Fibroblast of skin of right quadriceps (primary cell): ENCODE measurements around the gene ZNF570.

Experiments
- DNase-seq: peaks from one replicate; pipeline ENCODE4 v3.0.0-alpha.2; 2013

ZNF570 gene

DNA sequence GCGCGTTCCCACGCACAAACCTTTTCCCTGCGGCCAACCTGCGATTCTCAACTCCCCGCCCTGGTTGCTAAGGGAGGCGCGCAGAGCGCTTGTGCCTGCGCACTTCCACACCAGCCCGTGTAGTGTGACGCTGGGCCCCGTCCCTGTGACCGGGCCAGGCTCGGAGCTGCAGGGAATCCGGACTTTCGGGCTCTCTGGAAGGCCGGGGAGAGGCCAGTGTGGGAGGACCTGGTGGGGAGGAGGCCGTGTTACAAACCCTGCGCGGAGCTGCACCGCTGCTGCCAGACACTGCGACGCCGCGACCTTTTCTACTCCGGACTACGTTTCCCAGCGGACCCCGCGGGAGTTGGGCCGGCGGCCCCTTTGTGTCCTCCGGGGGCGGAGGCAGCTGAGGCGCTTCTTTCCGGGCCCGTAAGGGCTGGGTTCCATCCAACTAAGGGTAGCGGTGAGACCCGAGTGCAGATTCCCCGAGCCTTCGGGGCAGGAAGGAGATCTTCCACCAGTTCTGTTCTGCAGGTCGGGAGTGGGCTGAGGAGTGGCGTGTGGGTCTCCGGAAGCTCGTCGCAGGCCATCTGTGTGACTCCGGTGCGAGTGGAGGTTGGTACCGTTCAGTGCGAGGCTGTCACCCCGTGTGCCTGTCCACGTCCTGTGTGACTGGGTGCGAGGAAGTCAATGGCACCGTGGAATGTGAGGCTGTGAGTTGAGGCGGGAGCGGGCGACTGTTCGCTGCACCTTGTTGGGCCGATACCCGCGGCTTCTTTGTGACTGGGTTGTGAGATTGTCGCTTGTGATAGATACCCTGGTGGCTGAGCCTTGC lies at the start of gene ZNF570:
Gene ZNF570, plus strand, starts transcription at position 396 of the 817 bp plus-strand sequence. CDS start 999 bp downstream, outside the sequence.
- DNase-seq: peak; percentile 88

DNA sequence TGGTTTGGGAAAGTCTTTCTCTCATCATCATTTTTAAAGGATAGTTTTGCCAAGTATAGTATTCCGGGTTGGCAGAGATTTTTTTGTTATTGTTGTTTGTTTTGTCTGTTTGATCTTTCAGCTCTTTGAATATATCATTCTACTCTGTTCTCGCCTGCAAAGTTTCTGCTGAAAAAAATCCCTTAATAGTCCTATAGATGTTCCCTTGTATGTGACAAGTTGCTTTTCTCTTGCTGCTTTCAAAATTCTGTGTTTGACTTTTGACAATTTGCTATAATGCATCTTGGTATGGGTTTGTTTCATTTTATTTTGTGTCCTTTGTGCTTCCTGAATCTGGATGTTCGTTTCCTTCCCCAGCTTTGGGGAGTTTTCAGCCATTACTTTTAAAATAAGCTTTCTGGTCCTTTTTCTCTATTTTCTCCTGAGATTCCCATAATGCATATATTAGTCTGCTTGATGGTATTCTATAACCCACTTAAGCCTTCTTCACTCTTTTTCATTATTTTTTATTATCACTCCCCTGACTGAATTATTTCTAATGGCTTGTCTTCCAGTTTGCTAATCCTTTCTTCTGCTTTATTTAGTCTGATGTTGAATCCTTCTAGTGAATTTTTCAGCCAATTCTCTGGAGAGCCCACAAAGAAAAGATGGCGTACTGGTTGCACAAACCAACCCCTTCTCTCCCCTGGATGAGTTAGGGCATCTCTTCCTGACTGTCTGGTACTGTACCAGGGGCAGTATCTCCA lies 16.5 kb upstream of the ZNF570 start:
- no peak for DNase-seq

GRCh38 chr19:37466277-37466797 lies 2.8 kb upstream of the ZNF570 start:
- no peak for DNase-seq

- DNase-seq: peak; percentile 94
These were observed 2.2 kb upstream of the ZNF570 start, which contains the start of gene ZNF569 for GRCh38 chr19:37466798-37467607. ZNF569 (minus strand) TSS chr19:37467444; CDS start chr19:37444921, 22,523 bp downstream.

DNA sequence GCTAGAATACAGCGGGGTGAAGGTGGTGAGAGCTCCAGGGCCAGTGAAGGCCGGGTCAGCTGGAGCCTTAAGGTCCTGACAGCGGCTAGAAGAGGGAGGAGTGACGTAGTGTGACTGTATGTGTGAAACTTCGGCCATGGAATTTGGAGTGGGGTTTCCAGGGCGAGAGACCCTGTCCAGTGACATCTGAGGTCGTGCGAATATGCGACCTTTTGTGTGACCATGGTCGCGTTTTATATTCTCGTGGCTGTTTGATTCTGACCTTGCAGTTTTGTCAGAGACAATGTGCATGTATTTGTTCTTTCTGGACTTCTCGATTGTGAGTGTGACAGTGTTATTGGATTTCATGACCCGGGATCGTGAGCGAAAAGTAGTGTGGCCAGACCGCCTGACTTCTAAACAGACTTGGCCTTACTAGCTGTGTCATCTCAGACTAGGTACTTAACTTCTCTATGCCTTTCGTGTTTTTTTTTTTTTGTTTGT lies 1.5 kb upstream of the ZNF570 start:
- DNase-seq: no peak

DNA sequence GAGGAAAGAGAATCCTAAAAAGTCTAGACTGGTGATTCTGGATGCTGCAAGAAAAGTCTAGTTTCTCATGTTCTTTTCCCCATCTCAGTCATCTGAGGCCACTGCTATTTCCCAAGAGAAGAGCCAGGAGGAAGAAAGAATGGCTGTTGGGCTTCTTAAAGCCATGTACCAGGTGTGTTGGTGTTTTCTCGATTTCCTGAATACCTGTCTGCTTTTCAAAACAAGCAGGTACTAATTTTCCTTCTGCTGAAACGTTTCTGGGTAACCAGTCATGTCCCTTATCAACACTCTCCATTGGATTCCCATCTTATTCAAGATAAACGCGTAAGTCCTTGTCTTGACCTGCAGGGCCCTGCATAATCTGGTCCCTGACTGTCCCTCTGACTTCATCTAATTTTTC lies 1.1 kb downstream of the ZNF570 start:
- no peak for DNase-seq

GRCh38 chr19:37472165-37472564 lies 3.0 kb downstream of the ZNF570 start:
- DNase-seq: no peak

- DNase-seq: no peak
These were observed 15.4 kb downstream of the ZNF570 start for GRCh38 chr19:37484406-37485168.

- no peak for DNase-seq
These were observed 23.1 kb downstream of the ZNF570 start for GRCh38 chr19:37492213-37492612.

- DNase-seq: no peak
These were observed 36.8 kb downstream of the ZNF570 start for GRCh38 chr19:37505958-37506386.

DNA sequence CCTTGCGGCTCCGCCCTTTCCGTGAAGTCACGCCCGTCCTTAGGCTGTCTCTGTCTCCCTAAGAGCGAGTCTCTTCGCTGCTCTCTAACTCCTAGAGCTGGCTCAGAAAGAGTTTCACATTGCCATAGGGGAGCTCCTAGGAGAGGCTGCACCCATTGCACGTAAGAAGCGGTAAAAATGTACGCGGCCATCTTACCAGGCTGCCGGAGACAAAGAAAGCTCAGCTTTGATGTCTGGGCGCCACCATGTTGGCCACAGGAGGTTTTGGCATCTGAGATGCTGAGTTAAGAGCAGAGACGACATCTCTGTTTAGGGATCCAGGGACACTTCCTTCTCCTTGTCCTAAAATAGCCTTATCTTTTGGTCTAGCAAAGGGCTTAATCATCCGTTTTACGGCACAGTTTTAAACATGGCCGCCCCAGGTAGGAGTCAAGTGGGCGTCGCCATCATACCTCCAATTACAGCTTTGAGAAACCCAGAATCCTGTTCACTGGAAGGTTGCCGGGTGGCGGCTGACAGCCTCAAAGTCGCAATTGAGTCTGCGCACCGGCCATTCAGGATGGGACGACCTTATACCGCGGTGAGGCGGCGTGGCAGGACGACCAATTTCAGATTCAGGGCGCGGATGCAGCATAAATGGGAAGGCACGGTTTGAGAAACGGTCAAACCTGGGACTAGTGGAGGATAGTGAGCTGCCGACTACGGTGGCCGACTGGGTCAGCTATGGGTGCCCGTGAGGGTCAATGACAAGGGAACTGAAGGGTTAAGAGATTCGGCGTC lies 37.4 kb downstream of the ZNF570 start, which contains the start of gene ZNF793:
Gene ZNF793, plus strand, starts transcription at position 553 of the 780 bp plus-strand sequence. CDS start 16,501 bp downstream, outside the sequence.
- DNase-seq: peak; percentile 74

- DNase-seq: no peak
These were observed 38.0 kb downstream of the ZNF570 start for GRCh38 chr19:37507167-37507464.

DNA sequence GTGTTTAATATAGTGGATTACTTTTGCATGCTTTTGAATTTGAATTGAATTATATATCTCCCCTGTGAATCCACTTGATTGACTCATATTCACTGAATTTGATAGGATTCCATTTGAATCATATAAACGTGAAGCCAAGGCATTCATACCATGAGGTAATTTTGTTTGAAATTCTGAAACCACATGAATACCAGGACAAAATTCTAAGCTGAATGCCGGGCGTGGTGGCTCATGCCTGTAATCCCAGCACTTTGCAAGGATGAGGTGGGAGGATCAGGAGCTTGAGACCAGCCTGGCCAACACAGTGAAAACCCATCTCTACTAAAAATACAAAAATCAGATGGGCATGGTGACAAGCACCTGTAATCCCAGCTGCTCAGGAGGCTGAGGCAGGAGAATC lies 42.0 kb downstream of the ZNF570 start:
- DNase-seq: no peak

- no peak for DNase-seq
These were observed 42.7 kb downstream of the ZNF570 start for GRCh38 chr19:37511821-37512220.

GRCh38 chr19:37513397-37513796 lies 44.2 kb downstream of the ZNF570 start:
- DNase-seq: no peak

GRCh38 chr19:37519890-37520289 lies 50.7 kb downstream of the ZNF570 start:
- no peak for DNase-seq

- no peak for DNase-seq
These were observed 68.3 kb downstream of the ZNF570 start for GRCh38 chr19:37537391-37537947.
